NCI-H1694 (cell line): ENCODE results near the gene SLFNL1.

Experiments
- DNase-seq: peaks from one replicate; lab custom pipeline; 2025; lab: John Stamatoyannopoulos, UW

The SLFNL1 gene

DNA sequence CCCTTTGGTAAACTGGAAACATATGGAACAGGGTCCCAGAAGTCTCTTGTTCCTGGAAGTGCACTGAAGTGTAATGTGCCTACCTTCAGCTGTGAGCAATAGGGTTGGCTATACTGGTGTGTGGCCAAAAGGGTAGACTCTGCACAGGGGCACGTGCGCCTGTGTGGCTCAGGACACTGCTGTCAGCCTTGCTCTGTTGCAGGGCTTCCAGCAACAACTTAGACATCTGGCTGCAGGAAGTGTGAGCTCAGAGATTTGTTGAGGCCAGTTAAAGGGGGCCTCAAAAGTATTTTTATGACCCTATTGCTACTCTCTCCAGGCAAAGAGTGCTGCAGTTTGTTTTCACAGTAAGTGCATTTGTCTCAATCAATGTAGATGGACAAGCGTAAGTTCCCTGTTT is 34.6 kb downstream of the SLFNL1 start:
- peak; percentile 38 for DNase-seq

DNA sequence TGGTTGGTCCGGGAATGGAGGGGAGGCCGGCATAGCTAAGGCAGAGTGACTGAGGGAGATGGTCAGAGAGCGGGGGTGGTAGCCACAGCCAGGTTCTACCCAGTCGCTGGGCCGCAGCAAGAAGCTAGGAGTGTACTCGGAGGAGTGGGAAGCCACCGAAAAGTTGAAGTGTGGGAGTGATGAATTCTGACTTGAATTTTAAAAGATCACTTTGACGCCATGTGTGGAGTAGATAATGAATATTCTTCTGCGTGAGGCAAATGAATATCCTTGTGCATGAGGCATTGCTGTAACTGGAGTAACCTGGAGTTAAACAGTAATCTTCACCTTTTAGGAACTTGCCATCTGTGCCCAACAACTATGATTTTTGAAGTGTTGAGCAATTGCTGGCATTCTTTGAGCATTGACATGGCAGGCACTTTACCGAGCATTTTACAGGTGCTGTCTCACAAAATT is 35.2 kb downstream of the SLFNL1 start:
- DNase-seq = no peak

DNA sequence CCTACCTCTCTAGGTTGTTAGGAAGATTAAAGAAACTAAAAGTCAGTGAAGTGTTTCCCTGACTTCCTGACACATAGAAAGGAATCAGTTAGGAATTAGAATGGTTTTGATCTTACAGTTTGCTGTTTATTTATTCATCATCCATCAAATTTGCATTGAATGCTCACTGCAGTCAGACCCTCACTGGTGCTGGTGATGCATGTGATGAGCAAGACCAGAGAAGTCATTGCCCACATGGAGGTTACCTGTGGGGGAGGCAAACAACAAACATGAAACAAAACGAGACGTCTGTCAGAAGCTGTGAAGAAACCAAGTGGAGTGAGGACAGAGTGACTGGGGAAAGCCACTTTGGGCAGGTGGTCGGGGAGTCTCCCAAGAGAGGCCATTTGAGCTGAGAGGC is 35.6 kb downstream of the SLFNL1 start:
- DNase-seq = no peak

DNA sequence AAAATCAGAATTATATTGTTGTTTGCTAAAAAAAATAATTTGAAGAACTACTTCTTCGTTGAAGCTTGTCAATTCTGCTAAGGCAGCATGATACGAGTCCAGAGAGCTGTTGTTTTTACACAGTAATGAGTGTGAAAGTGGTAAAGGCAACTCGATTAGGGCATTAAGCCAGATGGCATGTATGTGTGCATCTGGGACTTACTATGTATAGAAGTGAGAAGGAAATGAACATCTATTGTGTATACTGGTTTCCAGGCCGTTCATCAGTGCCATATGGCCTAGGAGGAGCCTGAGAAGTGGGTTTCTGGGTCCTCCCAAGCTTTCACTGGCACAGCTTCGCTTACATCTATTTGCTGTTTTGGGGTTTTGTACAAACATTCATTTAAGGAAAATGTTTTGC is 36.4 kb downstream of the SLFNL1 start:
- DNase-seq = peak; percentile 95

- no peak for DNase-seq
Observed at GRCh38 chr1:40984531-40984930, 37.0 kb downstream of the SLFNL1 start.

DNA sequence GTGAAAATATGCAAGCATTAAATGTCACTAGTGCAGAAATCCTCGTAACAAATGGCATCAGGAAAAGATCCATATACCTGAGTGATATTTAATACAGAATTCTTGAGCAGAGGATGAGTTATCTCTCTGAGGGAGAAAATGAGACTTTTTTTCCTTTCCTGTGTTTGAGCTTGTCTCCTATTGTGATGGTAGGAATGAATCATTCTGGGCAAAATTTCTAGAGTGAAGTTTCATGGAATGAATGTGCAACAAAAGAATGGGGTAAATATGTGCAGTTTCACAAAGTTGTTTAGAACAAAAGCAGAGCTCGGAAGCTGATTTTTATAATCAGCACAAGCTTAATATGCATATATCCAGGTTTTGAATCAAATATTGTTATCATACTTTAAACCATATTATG is 37.5 kb downstream of the SLFNL1 start:
- no peak for DNase-seq

DNA sequence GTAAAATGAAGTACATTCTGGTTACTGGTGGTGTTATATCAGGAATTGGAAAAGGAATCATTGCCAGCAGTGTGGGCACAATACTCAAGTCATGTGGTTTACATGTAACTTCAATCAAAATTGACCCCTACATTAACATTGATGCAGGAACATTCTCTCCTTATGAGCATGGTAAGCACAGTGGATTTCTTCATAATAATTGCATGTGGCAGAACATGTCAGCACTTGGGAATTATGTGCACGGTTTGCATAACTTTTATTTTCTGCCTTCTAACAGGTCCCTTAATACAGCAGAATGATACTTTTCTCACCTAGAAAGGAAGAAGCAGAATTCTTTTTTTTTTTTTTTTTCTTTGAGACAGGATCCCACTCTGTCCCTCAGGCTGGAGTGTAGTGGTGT is 38.2 kb downstream of the SLFNL1 start:
- DNase-seq = no peak

DNA sequence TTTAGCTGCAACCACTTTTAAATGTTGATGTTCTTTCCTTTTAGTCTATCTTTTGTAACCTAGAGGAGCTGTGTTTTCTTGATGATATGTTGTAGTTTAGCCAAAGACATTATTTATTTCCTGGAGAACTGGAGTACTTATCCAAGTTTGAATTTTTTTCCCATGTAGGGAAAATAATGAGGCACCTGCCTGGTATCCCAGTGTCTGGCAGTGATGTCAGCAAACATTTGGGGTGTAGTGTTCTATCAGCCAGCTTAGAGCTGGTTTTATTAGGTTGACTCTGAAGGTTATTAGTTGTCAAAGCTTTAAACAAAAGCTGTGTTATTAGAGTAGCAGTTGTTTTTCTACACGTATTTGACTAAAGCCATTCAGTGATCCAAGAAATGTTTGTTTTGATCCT is 38.8 kb downstream of the SLFNL1 start:
- no peak for DNase-seq

- DNase-seq = no peak
Observed at GRCh38 chr1:40981691-40982448, 39.7 kb downstream of the SLFNL1 start.

DNA sequence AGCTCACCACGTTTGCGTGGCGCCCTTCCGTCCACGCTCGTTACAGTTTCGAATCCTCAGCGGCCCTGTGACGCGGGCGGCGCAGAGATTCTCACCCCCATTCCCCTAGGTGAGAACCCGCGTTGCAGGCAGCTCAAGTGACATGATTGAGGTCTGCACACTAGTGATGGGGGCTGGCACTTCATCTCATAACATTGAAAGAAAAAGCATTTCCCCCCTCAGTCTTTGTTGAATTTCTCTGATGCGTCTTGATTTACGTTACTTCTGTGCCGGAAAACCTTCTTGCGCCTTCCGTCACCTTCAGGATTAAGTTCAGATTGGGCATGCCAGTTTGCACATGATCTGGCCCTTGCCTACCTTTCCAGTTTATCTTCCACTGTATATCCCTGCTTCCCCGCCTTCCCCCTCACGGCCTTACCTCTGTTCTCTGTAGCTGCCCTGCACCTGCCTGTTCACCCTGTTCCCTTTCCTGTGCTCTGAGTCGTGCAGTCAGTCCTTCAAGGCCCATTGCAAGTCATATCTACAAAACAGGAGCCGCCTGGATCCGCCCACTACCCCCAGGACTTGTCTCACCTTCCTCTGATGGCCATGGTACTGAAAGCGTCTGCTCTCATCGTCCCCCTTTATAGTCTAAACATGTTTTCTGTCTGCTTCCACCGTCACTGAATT is 40.9 kb downstream of the SLFNL1 start:
- DNase-seq = no peak

DNA sequence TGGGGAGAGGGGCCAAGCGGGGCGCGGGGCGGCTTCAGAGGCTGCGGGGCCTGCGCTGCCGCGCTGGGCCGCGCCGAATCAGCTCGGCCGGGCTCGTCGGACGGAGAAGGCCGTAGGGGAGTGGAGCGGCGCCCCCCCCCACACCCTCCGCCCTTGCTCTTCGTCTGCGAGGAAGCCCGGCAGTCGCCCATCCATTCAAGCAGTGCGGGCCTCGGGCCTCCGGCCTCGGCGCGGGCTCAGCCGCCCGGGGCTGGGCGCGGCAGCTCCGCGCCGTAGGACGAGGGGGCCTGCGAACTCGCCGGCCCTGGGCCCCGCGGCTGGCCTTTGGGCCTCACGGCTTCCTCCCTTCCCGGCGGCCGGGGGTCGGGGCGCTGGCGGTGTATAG is 41.5 kb downstream of the SLFNL1 start:
- DNase-seq = no peak

DNA sequence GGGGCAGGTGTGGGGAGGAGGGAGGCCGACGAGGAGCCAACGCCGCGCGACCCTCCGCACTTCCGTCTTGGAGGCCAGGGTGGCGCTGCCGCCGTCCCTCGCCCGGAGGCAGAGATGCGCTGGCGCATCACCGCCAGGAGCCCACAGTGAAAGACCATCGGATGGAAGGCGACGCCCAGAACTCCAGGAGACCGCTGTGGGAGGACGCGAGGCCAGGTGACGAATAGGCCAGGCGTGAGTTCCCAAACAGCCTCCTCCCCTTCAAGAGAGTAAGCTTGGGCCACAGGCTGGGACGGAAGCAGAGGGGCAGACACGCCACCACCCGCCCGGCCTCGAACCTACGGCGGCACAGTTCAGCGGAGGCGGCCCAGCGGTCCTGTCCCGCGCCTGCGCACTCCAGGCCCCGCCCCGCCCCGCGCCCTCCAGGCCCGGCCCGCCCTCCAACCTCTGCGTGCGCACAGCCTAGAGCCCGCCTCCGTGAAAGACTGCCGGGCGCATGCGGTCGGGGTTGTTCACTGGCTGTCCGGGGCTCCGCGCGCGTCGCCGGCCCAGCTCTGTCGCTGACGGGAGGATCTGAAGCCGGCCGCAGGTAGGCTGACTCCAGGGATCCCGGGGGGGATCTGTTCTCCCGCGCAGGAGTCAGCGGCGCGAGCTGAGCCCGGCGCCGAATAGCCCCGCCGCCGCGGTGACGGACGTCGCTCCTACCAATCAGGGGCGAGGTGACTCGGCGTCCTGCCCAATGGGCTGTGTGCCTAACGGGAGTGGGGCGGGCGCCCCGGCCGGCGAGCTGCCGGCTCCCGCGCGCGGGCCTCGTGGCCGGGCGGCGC is 42.1 kb downstream of the SLFNL1 start, which contains the start of gene CTPS1:
CTPS1 (plus strand) TSS at position 456 of the 827 bp plus-strand sequence. CDS start 3,595 bp downstream, outside the sequence.
- DNase-seq = peak; percentile 65

GRCh38 chr1:40978886-40979240 is 42.7 kb downstream of the SLFNL1 start:
- no peak for DNase-seq

GRCh38 chr1:40977716-40978115 is 43.8 kb downstream of the SLFNL1 start:
- no peak for DNase-seq

GRCh38 chr1:40976952-40977690 is 44.4 kb downstream of the SLFNL1 start:
- DNase-seq = no peak

DNA sequence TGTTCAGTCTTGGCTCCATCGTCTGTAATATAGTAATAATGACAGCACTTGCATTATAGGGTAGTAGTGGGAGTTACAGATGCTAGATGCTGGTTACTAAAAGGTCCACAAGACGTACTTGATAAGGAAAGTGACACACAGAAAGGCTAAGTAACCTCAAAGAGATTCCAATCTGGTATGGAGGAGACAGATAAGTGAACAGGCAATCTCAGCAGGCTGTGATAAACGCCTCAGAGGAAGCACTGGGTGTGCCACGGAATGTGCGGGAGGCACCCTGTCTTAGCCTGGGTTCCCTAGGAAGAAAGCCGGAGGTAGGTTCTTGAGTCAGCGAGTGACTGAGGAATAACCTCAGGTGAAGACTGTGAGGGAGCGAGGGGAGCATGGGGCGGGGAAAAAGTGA is 46.6 kb downstream of the SLFNL1 start:
- no peak for DNase-seq

- no peak for DNase-seq
Observed at GRCh38 chr1:40973912-40974311, 47.6 kb downstream of the SLFNL1 start.

DNA sequence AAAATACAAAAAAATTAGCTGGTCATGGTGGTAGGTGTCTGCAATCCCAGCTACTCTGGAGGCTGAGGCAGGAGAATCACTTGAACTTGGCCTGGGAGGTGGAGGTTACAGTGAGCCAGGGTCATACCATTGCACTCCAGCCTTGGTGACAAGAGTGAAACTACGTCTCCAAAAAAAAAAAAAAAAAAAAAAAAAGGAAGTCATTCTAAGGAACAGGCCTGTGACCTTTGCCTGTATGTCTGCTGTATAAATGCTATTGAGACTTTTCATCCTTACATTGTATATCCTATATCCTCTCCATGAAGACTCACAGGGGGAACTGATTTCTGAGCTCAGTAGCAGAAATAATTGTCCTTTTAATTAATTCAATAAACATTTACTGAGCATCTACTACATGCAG is 49.6 kb downstream of the SLFNL1 start:
- no peak for DNase-seq

- DNase-seq = no peak
Observed at GRCh38 chr1:40969445-40969844, 52.1 kb downstream of the SLFNL1 start.

- DNase-seq = no peak
Observed at GRCh38 chr1:40966417-40966816, 55.1 kb downstream of the SLFNL1 start.
